Glutamatergic neuron (in vitro differentiated cells): ENCODE data around the gene CHD6. TPM values are rescaled to one million over a fixed set of nuclear protein-coding genes. Genes with fewer than 3 reads are reported as not detected.

Source experiments
- DNase-seq: peaks from one replicate; pipeline ENCODE4 v3.0.0; 2022
- H3K27ac Mint-ChIP-seq: one replicate; pipeline ENCODE4 v1.8.0; 2020; ENCODE audit warnings: mild to moderate bottlenecking, mixed read lengths, inconsistent platforms; ENCODE audit not compliant: unreplicated experiment
- H3K27me3 Mint-ChIP-seq: one replicate; pipeline ENCODE4 v1.8.0; 2020; ENCODE audit warnings: mild to moderate bottlenecking, moderate library complexity, mixed read lengths, inconsistent platforms; ENCODE audit not compliant: unreplicated experiment
- H3K36me3 Mint-ChIP-seq: one replicate; pipeline ENCODE4 v1.8.0; 2020; ENCODE audit warnings: mild to moderate bottlenecking, mixed read lengths, inconsistent platforms; ENCODE audit not compliant: unreplicated experiment
- H3K4me1 Mint-ChIP-seq: one replicate; pipeline ENCODE4 v1.8.0; 2020; ENCODE audit warnings: mild to moderate bottlenecking, low read depth, mixed read lengths, inconsistent platforms; ENCODE audit not compliant: unreplicated experiment
- H3K4me3 Mint-ChIP-seq: one replicate; pipeline ENCODE4 v1.8.0; 2020; ENCODE audit warnings: mild to moderate bottlenecking, mixed read lengths, inconsistent platforms; ENCODE audit not compliant: unreplicated experiment
- H3K9me3 Mint-ChIP-seq: one replicate; pipeline ENCODE4 v1.8.0; 2020; ENCODE audit warnings: mild to moderate bottlenecking, moderate library complexity, mixed read lengths, inconsistent platforms; ENCODE audit not compliant: unreplicated experiment
- total RNA-seq: library from RNA; stranded (reverse); fragmentation: NEBNext Ultra II Directional; extraction: Animal tissue kit (Norgen Biotek cat#: 25700); gene quantifications from one replicate; pipeline ENCODE4 v1.2.1, GENCODE V29; 2021; ENCODE audit not compliant: unreplicated experiment
- TF ChIP-seq, protein P1 (sequence below): fragments of 200-600 bp; sonication (generic); IDR thresholded peaks from one replicate; pipeline ENCODE4 v1.5.0; 2021; ENCODE audit not compliant: partially characterized antibody, unreplicated experiment

CHD6 gene
- total RNA-seq, 1 donor from 2014 or later, result 85.6 TPM

- Mint-ChIP-seq H3K36me3 (no peaks in the 10 kb centered on the region), H3K9me3 (peaks cover 1% of the 10 kb centered on the region), H3K4me1 (peaks cover 28% of the 10 kb centered on the region), H3K27ac (no peak overlapping the region), H3K27me3 (no peaks in the 10 kb centered on the region), H3K4me3 (no peak overlapping the region)
- no peak for DNase-seq
- TF ChIP-seq, protein P1, sequence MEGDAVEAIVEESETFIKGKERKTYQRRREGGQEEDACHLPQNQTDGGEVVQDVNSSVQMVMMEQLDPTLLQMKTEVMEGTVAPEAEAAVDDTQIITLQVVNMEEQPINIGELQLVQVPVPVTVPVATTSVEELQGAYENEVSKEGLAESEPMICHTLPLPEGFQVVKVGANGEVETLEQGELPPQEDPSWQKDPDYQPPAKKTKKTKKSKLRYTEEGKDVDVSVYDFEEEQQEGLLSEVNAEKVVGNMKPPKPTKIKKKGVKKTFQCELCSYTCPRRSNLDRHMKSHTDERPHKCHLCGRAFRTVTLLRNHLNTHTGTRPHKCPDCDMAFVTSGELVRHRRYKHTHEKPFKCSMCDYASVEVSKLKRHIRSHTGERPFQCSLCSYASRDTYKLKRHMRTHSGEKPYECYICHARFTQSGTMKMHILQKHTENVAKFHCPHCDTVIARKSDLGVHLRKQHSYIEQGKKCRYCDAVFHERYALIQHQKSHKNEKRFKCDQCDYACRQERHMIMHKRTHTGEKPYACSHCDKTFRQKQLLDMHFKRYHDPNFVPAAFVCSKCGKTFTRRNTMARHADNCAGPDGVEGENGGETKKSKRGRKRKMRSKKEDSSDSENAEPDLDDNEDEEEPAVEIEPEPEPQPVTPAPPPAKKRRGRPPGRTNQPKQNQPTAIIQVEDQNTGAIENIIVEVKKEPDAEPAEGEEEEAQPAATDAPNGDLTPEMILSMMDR, result no peak
Measured at GRCh38 chr20:41475503-41475902, 142.7 kb downstream of the CHD6 start.

DNA sequence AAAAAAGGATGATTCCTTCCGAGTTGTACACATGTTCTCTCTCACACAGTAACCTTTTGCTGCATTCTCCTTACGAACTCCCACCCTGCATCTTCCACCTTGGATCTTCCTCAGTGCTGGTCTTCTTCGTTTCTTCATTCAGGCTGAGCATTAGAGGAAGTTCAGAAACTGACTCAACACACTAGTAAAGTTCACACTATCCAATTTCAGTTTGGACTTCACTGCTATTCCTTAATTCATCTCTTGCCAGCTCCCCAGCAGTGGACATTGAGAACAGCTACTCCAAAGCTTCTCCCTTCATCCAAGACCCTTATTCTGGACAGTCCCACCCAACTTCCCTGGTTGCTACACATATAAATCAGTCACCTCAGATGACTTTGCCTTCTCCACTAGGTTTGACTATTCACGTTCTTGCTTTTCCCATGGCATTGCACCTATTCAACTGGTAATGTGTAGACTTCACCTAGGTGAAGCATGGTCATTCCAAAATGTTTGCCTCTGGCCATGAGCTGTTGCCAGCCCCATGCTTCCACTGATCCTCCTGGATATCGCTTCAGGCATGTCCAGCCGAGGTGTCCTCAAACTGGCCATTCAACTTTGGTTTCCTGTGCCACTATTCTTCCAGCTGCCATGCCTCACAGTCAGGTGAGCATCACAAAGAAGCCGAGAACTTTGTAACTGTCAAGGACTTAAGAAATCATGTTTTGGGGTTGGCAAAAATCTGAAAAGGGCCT lies 147.6 kb downstream of the CHD6 start:
- no peaks in the 10 kb centered on the region for H3K36me3 Mint-ChIP-seq
- peaks cover 19% of the 10 kb centered on the region for H3K4me1 Mint-ChIP-seq
- no peak overlapping the region for H3K27ac Mint-ChIP-seq
- no peak overlapping the region for H3K4me3 Mint-ChIP-seq
- H3K27me3 Mint-ChIP-seq, result peaks cover 2% of the 10 kb centered on the region
- peaks cover 2% of the 10 kb centered on the region for H3K9me3 Mint-ChIP-seq
- TF ChIP-seq, protein P1, result no peak
- no peak for DNase-seq

- peaks cover 2% of the 10 kb centered on the region for H3K27me3 Mint-ChIP-seq
- no peak overlapping the region for H3K27ac Mint-ChIP-seq
- H3K4me3 Mint-ChIP-seq, result no peak overlapping the region
- no peak for DNase-seq
- peaks cover 13% of the 10 kb centered on the region for H3K4me1 Mint-ChIP-seq
- peaks cover 3% of the 10 kb centered on the region for H3K9me3 Mint-ChIP-seq
- TF ChIP-seq, protein P1, result no peak
- peaks cover 6% of the 10 kb centered on the region for H3K36me3 Mint-ChIP-seq
Measured at GRCh38 chr20:41469868-41470267, 148.3 kb downstream of the CHD6 start.

DNA sequence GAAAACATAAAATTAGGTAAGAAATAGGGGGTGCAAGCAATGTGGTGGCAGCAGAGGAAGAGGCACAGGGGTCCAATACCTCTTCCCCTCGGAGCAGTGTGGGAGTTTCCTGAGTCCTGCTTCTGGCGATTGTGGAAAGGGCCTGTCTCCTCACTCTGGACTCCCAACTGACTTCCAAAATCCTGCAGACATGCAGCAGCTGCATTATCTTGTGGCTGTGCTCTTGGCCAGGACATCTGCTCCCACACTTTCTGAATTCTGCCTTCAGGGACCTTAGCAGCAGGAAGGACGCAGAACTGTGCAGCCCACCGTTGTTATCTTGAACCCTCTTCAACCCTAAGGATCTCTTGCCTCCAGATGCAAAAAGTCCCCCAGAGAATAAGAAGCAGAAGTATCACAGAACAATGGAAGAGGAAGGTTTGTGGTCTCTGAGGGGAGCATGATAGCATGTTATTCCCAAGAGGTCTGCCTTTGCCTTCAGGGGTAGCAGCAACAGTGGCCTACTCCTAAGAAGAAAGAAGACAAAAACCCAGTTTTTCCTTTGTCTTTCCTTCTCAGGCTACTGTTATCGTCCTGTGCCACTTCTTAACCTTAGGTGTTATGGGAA lies 149.1 kb downstream of the CHD6 start:
- H3K4me3 Mint-ChIP-seq, result peak overlapping the region; percentile 18
- TF ChIP-seq, protein P1, result no peak
- H3K27ac Mint-ChIP-seq, result peak overlapping the region; percentile 63
- no peak for DNase-seq
- H3K27me3 Mint-ChIP-seq, result peaks cover 2% of the 10 kb centered on the region
- peaks cover 10% of the 10 kb centered on the region for H3K36me3 Mint-ChIP-seq
- H3K9me3 Mint-ChIP-seq, result peaks cover 4% of the 10 kb centered on the region
- H3K4me1 Mint-ChIP-seq, result peaks cover 10% of the 10 kb centered on the region

DNA sequence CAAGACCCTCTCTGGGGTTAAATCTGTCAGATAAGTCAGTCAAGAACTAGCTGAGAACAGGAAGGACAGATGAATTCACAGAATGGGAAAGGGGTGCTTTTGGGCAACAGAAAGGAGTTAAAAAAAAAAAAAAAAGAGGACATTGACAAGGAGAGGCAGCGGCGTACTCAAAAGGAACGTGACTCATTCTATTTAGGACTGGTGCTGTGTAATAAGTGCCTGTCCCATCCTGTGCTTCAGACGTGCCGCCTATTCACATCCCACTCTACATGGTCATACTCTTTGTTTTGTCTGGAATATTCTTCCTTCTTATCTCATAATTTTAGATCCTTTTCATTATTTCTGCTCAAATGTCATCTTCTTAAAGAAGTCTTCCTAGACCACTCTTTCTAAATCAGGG lies 150.5 kb downstream of the CHD6 start:
- Mint-ChIP-seq H3K27me3 (peaks cover 2% of the 10 kb centered on the region), H3K27ac (no peak overlapping the region), H3K36me3 (peaks cover 10% of the 10 kb centered on the region), H3K9me3 (peaks cover 4% of the 10 kb centered on the region), H3K4me1 (peaks cover 10% of the 10 kb centered on the region), H3K4me3 (no peak overlapping the region)
- TF ChIP-seq, protein P1, result no peak
- no peak for DNase-seq
